NCI-H2171 (cell line): ENCODE data around the gene JUND.
A peak's percentile ranks its signal among the peaks of the same experiment; 100 is the strongest.
"Not testable (repeated sequence)": the region's sequence is repeated elsewhere in the genome, so short reads cannot be mapped to it uniquely, and the experiment has no call there.

Experiments used
- DNase-seq: peaks from one replicate; lab custom pipeline; 2025; lab: John Stamatoyannopoulos, UW

Gene JUND

GRCh38 chr19:18281082-18282020 lies at the start of gene JUND:
JUND (minus strand) TSS chr19:18281622; CDS start chr19:18281484, 138 bp downstream.
- peak; percentile 97 for DNase-seq

- DNase-seq = no peak
These were observed 49.4 kb upstream of the JUND start for GRCh38 chr19:18330868-18331267.

GRCh38 chr19:18329035-18329376 lies 47.6 kb upstream of the JUND start:
- DNase-seq = no peak

- peak; percentile 90 for DNase-seq
These were observed 47.1 kb upstream of the JUND start for GRCh38 chr19:18328340-18329034.

- DNase-seq = no peak
These were observed 45.4 kb upstream of the JUND start for GRCh38 chr19:18326772-18327171.

- not testable (repeated sequence) for DNase-seq
These were observed 42.9 kb upstream of the JUND start for GRCh38 chr19:18324373-18324731.

GRCh38 chr19:18322759-18323460 lies 41.5 kb upstream of the JUND start, which contains the start of gene LSM4:
LSM4 (minus strand) TSS chr19:18323076; CDS start chr19:18323020, 56 bp downstream.
- DNase-seq = peak; percentile 98

- peak; percentile 11 for DNase-seq
These were observed 40.9 kb upstream of the JUND start for GRCh38 chr19:18322318-18322758.

GRCh38 chr19:18321734-18322102 lies 40.3 kb upstream of the JUND start:
- DNase-seq = no peak

GRCh38 chr19:18320865-18321733 lies 39.7 kb upstream of the JUND start:
- no peak for DNase-seq

GRCh38 chr19:18319591-18320135 lies 38.2 kb upstream of the JUND start:
- no peak for DNase-seq

GRCh38 chr19:18317961-18318800 lies 36.8 kb upstream of the JUND start:
- DNase-seq = no peak

- DNase-seq = no peak
These were observed 32.0 kb upstream of the JUND start for GRCh38 chr19:18313398-18313797.

GRCh38 chr19:18312092-18312534 lies 30.7 kb upstream of the JUND start:
- DNase-seq = no peak

GRCh38 chr19:18311502-18312091 lies 30.2 kb upstream of the JUND start:
- DNase-seq = no peak

- no peak for DNase-seq
These were observed 29.5 kb upstream of the JUND start for GRCh38 chr19:18310966-18311365.

GRCh38 chr19:18310118-18310909 lies 28.9 kb upstream of the JUND start:
- DNase-seq = no peak

GRCh38 chr19:18309525-18310064 lies 28.2 kb upstream of the JUND start:
- no peak for DNase-seq

GRCh38 chr19:18308948-18309325 lies 27.5 kb upstream of the JUND start:
- no peak for DNase-seq
